AG09319 (cell line): ENCODE measurements around the gene CTIF.
A peak's percentile ranks its signal among the peaks of the same experiment; 100 is the strongest.

Experiments
- DNase-seq: peaks from one replicate; pipeline ENCODE4 v3.0.0-alpha.2; 2010; ENCODE audit warnings: low read depth; ENCODE audit errors: extremely low read depth
- CTCF ChIP-seq: IDR thresholded peaks from 2 replicates; pipeline ENCODE4 v1.5.1; 2011; ENCODE audit warnings: low read depth, mild to moderate bottlenecking, inconsistent platforms, low read length, moderate library complexity

Gene CTIF

GRCh38 chr18:48834413-48835031 is 295.7 kb downstream of the CTIF start:
- no peak for TF ChIP-seq CTCF
- peak; percentile 65 for DNase-seq

GRCh38 chr18:48835119-48835518 is 296.3 kb downstream of the CTIF start:
- DNase-seq, result no peak
- no peak for TF ChIP-seq CTCF

- no peak for TF ChIP-seq CTCF
- DNase-seq, result no peak
Observed at GRCh38 chr18:48835745-48836170, 296.9 kb downstream of the CTIF start.

GRCh38 chr18:48836231-48836805 is 297.5 kb downstream of the CTIF start:
- TF ChIP-seq CTCF, result no peak
- no peak for DNase-seq

GRCh38 chr18:48836806-48837615 is 298.2 kb downstream of the CTIF start:
- DNase-seq, result no peak
- TF ChIP-seq CTCF, result no peak

- TF ChIP-seq CTCF, result no peak
Observed at GRCh38 chr18:48837676-48838075, 298.8 kb downstream of the CTIF start.

GRCh38 chr18:48838166-48838775 is 299.4 kb downstream of the CTIF start:
- DNase-seq, result no peak
- no peak for TF ChIP-seq CTCF

More at GRCh38 chr18:48837676-48838075, 298.8 kb downstream of the CTIF start:
- no peak for DNase-seq
